Panc1 (cell line): Measurements from ENCODE around the gene HPCAL1.

Source experiments
- POLR2AphosphoS5 ChIP-seq: IDR thresholded peaks from 2 replicates; pipeline ENCODE4 v1.6.1; 2012; ENCODE audit warnings: mild to moderate bottlenecking, low read depth, low read length, moderate library complexity
- TF ChIP-seq, protein P1 (sequence below), 2 experiments: IDR thresholded peaks; 2 replicates each; pipeline ENCODE4 v1.6.1; 2011 to 2012; ENCODE audit warnings: low read depth in 2 of 2, control low read depth in 1 of 2, low read length in 1 of 2, mild to moderate bottlenecking in 1 of 2, moderate library complexity in 1 of 2; ENCODE audit not compliant: insufficient read depth in 1 of 2
- TF ChIP-seq, protein P2 (sequence below): fragments of 450-650 bp; IDR thresholded peaks from 2 replicates; pipeline ENCODE4 v1.5.1; 2017; ENCODE audit warnings: mild to moderate bottlenecking

DNA sequence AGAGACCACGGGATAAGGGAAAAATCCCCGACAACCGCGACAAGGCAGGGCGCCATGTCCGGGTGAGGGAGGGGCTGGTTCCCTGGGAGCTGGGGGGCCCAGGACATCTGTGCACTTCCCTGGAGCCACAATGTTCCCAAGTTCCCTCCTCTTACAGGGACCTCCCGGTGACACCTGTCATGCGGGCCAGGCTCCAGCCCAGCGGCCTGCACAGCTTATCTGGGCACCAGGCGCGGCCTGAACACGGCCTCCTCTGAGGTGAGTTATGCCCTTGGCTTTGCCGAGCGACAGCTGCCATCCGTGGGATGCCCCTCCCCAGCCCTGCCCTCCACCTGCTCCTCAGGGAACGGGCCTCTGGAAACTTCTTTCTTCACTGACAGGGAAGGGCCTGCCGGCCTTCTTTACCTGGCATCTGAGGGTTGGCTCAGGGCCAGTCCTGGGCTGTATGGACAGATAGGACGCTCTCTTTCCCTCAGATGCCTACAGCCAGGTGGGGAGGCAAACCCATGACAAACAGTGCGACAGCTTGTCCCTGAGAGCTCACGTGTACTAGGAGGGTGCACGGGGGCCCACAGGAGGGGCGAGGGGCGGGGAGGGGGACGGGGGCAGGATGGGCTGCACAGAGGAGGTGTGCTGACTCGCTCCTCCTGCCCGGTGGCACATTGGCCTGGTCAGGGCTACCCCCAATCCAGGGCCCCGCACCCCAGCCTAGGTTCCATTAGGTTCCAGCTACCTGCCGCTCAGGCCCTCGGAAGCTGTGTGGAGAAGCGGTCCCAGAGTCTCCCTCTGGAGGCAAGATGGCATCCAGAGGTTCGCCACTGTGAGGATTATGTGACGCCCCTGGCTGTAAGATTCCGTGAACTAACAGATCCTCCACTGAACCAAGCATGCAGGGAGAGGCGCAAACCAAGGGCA is 34.9 kb upstream of the HPCAL1 start:
- TF ChIP-seq, protein P1, sequence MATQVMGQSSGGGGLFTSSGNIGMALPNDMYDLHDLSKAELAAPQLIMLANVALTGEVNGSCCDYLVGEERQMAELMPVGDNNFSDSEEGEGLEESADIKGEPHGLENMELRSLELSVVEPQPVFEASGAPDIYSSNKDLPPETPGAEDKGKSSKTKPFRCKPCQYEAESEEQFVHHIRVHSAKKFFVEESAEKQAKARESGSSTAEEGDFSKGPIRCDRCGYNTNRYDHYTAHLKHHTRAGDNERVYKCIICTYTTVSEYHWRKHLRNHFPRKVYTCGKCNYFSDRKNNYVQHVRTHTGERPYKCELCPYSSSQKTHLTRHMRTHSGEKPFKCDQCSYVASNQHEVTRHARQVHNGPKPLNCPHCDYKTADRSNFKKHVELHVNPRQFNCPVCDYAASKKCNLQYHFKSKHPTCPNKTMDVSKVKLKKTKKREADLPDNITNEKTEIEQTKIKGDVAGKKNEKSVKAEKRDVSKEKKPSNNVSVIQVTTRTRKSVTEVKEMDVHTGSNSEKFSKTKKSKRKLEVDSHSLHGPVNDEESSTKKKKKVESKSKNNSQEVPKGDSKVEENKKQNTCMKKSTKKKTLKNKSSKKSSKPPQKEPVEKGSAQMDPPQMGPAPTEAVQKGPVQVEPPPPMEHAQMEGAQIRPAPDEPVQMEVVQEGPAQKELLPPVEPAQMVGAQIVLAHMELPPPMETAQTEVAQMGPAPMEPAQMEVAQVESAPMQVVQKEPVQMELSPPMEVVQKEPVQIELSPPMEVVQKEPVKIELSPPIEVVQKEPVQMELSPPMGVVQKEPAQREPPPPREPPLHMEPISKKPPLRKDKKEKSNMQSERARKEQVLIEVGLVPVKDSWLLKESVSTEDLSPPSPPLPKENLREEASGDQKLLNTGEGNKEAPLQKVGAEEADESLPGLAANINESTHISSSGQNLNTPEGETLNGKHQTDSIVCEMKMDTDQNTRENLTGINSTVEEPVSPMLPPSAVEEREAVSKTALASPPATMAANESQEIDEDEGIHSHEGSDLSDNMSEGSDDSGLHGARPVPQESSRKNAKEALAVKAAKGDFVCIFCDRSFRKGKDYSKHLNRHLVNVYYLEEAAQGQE (IDR thresholded peaks at IDR 0.05; ENCODE audit: insufficient read depth in 1 of 2, low read depth in 2 of 2, low read length in 1 of 2) = no peak
- TF ChIP-seq, protein P2, sequence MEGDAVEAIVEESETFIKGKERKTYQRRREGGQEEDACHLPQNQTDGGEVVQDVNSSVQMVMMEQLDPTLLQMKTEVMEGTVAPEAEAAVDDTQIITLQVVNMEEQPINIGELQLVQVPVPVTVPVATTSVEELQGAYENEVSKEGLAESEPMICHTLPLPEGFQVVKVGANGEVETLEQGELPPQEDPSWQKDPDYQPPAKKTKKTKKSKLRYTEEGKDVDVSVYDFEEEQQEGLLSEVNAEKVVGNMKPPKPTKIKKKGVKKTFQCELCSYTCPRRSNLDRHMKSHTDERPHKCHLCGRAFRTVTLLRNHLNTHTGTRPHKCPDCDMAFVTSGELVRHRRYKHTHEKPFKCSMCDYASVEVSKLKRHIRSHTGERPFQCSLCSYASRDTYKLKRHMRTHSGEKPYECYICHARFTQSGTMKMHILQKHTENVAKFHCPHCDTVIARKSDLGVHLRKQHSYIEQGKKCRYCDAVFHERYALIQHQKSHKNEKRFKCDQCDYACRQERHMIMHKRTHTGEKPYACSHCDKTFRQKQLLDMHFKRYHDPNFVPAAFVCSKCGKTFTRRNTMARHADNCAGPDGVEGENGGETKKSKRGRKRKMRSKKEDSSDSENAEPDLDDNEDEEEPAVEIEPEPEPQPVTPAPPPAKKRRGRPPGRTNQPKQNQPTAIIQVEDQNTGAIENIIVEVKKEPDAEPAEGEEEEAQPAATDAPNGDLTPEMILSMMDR = no peak; the same call in 1 of the 2 replicates
- TF ChIP-seq POLR2AphosphoS5 = no peak
